SK-N-SH (cell line): Measurements from ENCODE around the gene FAM221A.

Source experiments
- MAX ChIP-seq: IDR thresholded peaks from 2 replicates; pipeline ENCODE4 v1.4.0; 2012; ENCODE audit warnings: low read depth
- TAF1 ChIP-seq: IDR thresholded peaks from 2 replicates; pipeline ENCODE4 v1.6.1; 2012; ENCODE audit warnings: low read depth, mild to moderate bottlenecking, low read length, moderate library complexity, borderline replicate concordance
- TF ChIP-seq, protein P1 (sequence below): fragments of 200-600 bp; sonication (generic); IDR thresholded peaks from 2 replicates; pipeline ENCODE4 v1.6.1; 2017; ENCODE audit warnings: antibody characterized with exemption, mild to moderate bottlenecking, moderate library complexity

GRCh38 chr7:23658831-23659427 is 21.1 kb upstream of the FAM221A start:
- TF ChIP-seq, protein P1, sequence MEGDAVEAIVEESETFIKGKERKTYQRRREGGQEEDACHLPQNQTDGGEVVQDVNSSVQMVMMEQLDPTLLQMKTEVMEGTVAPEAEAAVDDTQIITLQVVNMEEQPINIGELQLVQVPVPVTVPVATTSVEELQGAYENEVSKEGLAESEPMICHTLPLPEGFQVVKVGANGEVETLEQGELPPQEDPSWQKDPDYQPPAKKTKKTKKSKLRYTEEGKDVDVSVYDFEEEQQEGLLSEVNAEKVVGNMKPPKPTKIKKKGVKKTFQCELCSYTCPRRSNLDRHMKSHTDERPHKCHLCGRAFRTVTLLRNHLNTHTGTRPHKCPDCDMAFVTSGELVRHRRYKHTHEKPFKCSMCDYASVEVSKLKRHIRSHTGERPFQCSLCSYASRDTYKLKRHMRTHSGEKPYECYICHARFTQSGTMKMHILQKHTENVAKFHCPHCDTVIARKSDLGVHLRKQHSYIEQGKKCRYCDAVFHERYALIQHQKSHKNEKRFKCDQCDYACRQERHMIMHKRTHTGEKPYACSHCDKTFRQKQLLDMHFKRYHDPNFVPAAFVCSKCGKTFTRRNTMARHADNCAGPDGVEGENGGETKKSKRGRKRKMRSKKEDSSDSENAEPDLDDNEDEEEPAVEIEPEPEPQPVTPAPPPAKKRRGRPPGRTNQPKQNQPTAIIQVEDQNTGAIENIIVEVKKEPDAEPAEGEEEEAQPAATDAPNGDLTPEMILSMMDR, result no peak
- TF ChIP-seq MAX, result no peak
- TF ChIP-seq TAF1, result no peak
